HG03135 (cell line): ENCODE data around the gene EPSTI1.

Experiments
- ATAC-seq: cut with Tn5 transposase; IDR thresholded peaks from one replicate; pipeline ENCODE4 v1.9.1; 2021; ENCODE audit warnings: mild to moderate bottlenecking, moderate library complexity; ENCODE audit not compliant: unreplicated experiment

EPSTI1 gene

GRCh38 chr13:42976066-42976465 lies 16.0 kb downstream of the EPSTI1 start:
- no peak for ATAC-seq

GRCh38 chr13:42973581-42973980 lies 18.5 kb downstream of the EPSTI1 start:
- ATAC-seq, result no peak

DNA sequence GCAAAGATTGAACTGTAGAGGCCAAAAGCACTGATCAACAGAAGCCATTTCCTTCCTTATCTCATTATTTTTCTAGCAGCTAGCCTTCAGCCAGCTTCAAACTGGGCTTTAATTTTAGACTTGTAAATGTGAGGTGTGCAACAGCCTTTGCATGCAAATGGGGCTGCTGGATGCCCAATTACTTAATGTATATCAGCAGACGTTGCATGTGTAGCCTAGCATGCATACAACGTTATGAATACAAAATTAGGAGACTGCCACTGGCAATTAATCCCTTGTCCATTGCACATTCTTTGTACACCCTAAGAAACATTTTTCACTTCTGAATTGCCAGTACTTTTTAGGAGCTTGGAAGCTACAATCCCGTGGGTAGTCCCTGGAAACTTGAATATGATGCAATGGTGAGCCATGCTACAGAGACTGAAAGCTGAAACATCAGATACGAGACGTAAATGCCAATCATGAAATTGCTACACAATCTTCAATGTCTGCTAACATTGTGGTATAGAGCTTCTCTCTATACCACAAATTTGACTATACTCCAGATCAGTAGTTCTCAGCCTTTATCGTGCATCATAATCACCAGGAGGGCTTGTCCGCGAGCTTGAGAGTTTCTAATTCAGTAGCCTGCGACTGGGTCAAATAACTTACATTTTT lies 20.2 kb downstream of the EPSTI1 start:
- ATAC-seq, result no peak

DNA sequence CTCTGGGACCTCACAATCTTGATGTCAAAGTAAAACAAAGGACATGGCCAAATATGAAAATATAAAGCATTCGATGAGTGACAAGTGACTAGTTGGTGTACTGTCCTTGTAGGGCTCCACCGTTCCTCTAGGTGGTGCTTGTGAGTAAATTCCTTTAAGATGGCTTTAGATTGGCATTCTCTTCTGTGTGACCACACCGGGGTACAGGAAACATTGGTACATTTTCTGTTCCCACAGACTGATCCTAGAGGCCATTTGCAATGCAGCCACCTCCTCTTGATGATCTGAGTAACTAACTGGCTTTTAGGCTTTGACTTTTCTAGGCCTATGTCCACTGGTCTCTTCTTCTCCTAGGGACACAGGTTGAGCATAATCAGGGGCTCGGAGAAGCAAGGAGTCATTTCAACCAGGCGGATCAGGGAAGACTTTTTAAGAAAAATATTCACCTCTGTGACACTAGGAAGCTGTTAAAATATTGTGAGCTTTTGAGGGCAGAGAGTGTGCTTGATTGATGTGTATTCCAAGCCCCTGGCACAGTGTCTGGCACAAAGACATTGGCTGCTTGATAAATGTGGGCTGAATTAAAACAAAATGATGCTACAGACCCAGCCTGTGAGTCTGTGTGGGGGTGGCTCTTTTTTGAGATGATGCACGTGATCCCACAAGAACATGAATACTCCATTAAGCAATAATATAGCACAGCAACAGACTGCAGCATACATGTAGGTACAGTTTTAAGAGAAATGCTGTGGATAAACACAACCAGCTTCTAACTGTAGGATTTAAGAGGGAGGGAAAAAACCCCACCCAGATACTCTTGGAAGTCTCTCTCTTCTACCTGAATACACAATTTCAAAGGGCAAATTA lies 21.0 kb downstream of the EPSTI1 start:
- peak; percentile 63 for ATAC-seq

GRCh38 chr13:42969565-42970172 lies 22.4 kb downstream of the EPSTI1 start:
- no peak for ATAC-seq

DNA sequence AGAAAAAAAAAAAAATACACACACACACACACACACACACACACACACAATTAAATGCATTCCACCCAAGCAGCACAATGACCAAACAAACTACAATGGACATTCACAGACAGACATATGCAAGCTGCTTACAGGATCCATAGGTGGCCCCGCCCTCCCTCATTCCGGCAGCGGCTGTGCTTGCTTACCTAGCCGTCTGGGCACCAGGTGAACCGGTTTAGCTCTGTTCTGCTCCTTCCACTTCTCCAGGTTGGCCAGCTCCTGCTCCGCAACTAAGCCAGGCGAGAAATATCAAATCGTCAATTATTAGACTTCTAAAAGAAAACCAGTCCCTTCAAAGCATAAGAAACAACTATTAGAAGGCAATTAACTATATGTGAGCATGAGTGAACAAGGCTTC lies 23.1 kb downstream of the EPSTI1 start:
- ATAC-seq, result no peak

- no peak for ATAC-seq
Observed at GRCh38 chr13:42967660-42968059, 24.4 kb downstream of the EPSTI1 start.

- no peak for ATAC-seq
Observed at GRCh38 chr13:42965281-42965680, 26.8 kb downstream of the EPSTI1 start.

- ATAC-seq, result no peak
Observed at GRCh38 chr13:42964761-42965161, 27.3 kb downstream of the EPSTI1 start.

DNA sequence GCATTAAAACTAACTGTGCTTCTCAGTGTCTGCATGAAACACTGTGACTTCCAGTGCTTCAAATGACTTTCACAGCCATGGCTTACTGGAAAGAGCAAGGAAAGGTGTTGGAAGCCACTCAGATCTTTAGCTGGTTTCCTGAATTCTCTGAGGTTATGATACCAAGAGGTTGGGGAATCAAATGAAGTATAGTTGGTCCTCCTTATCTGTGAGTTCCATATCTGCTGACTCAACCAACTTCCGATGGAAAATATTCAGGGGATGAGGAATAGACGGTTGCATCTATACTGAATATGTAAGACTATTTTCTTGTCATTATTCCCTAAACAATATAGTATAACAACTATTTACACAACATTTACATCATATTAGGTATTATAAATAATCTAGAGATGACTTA lies 32.4 kb downstream of the EPSTI1 start:
- ATAC-seq, result no peak

GRCh38 chr13:42957881-42958280 lies 34.2 kb downstream of the EPSTI1 start:
- ATAC-seq, result no peak

- ATAC-seq, result no peak
Observed at GRCh38 chr13:42950181-42950580, 41.9 kb downstream of the EPSTI1 start.

GRCh38 chr13:42947925-42948324 lies 44.1 kb downstream of the EPSTI1 start:
- ATAC-seq, result no peak

GRCh38 chr13:42946927-42947326 lies 45.1 kb downstream of the EPSTI1 start:
- ATAC-seq, result no peak

- ATAC-seq, result no peak
Observed at GRCh38 chr13:42929886-42930535, 62.0 kb downstream of the EPSTI1 start.

DNA sequence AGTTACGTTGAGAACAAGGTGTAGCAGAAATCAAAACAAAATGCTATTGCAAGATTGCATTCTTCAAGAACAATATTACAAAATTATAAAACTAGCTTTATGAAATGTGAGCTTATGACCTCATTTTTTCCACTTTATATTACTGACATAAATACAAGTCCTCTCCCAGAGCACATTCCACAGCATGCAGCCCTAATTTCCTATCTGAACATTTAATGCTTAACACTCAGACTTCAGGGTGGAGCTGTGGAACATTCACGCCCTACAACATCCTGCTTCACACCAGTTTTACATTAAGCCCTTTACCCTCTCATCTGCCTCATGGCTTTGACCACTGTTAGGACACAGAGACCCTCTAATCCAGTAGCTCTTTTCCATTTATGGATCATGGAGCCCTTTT lies 65.5 kb downstream of the EPSTI1 start:
- no peak for ATAC-seq

- ATAC-seq, result no peak
Observed at GRCh38 chr13:42926043-42926442, 66.0 kb downstream of the EPSTI1 start.

DNA sequence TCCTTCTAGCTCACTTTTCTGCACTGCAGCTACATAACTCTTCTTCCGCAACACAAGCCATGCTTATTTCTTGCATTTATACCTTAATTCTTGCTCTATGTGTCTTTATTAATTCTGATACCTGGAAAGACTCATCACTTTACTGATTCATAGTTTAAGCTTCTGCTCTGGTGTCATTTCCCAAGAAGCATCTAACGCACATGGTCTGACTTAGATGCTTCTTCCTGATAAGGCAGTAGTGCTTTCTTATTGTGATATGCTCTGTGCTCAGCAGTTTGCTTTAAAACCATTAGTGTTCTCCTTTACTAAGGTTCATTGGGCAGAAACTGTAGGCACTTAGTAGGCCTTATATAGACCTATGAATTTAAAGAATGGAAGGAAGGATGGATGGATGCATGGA lies 66.4 kb downstream of the EPSTI1 start:
- no peak for ATAC-seq

DNA sequence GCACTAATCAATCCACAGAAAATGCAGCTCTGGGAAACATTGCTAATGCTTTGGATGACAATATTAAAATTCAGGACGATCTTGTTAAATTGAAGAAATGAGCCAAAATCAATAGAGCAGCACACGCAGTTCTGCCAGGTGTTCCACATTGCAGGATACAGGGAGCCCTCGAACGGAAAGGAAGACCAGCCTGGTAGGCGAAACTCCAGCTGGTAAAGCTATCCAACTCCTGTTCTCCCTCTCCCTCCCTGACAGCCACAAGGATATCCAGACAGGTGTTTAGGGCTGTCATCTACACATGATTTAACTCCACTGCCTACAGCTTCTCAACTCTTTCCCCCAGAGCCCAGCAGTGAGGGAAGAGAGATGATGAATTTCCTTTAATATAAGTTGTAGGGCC lies 67.7 kb downstream of the EPSTI1 start:
- ATAC-seq, result no peak

DNA sequence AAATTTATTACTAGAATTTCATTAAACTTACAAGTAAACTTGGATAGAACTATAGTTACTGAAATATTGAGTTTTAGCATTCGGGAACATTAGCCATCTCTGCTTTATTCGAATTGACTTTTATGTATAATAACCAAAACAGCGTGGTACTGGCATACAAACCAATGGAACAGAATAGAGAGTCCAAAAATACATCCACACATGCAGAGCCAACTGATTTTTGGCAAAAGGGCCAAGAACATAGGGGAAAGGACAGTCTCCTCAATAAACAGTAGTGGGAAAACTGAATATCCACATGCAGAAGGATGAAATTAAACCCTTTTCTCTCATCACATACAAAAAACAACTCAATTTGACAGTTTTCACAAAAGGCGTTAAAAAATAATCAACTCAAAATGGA lies 84.3 kb downstream of the EPSTI1 start:
- no peak for ATAC-seq

- ATAC-seq, result no peak
Observed at GRCh38 chr13:42906257-42906656, 85.8 kb downstream of the EPSTI1 start.
